ENCODE measurements around the gene NDUFA11. TPM values are rescaled to one million over a fixed set of nuclear protein-coding genes. Genes with fewer than 3 reads are reported as not detected.
A peak's percentile ranks its signal among the peaks of the same experiment; 100 is the strongest.

The NDUFA11 gene
- polyA plus RNA-seq (2013, experiment 1 of 2) = 299 TPM
- polyA plus RNA-seq (2013, experiment 2 of 2) = 304 TPM

- Histone ChIP-seq H3K79me1 (ENCODE audit: low read length) (peaks cover 14% of the 10 kb centered on the region), H3K9ac (ENCODE audit: low read length) (peak within 1 kb of the TSS; percentile 97), H3K36me3 (ENCODE audit: control insufficient read depth, insufficient read depth, low read length) (no peaks in the 10 kb centered on the region), H3K4me2 (ENCODE audit: low read length) (peak within 1 kb of the TSS; percentile 99), H3K4me1 (ENCODE audit: control insufficient read depth, low read depth, low read length) (no peaks in the 10 kb centered on the region), H2BK15ac (replicated peaks; ENCODE audit: low read depth) (no peak within 1 kb of the TSS), H2BK120ac (ENCODE audit: low read depth, low read length) (no peak within 1 kb of the TSS), H4K8ac (ENCODE audit: low read depth, low read length) (no peak within 1 kb of the TSS), H2BK5ac (ENCODE audit: low read length) (peak within 1 kb of the TSS; percentile 96), H4K5ac (ENCODE audit: low read length) (no peak within 1 kb of the TSS), H3K4ac (ENCODE audit: low read depth, low read length) (peak within 1 kb of the TSS; percentile 90), H2AK5ac (ENCODE audit: low read length) (no peak within 1 kb of the TSS), H3K4me3 (ENCODE audit: low read length) (peak within 1 kb of the TSS; percentile 81), H3K27me3 (ENCODE audit: insufficient read depth, low read length, poor library complexity) (no peaks in the 10 kb centered on the region), H3K18ac (ENCODE audit: low read length) (peak within 1 kb of the TSS; percentile 62), H3K27ac (ENCODE audit: low read depth, low read length) (peak within 1 kb of the TSS; percentile 47), H3K79me2 (ENCODE audit: control insufficient read depth, insufficient read depth, low read length) (peaks cover 25% of the 10 kb centered on the region), H3K56ac (ENCODE audit: low read length) (peak within 1 kb of the TSS; percentile 99), H3K23ac (ENCODE audit: low read length) (peak within 1 kb of the TSS; percentile 59)
- DNase-seq = peak; percentile 97
- WGBS (ENCODE audit: extremely low coverage, insufficient coverage, low lambda C conversion rate) = no CpG with 5 or more reads among the region's 57 CpGs
These were observed at the start of gene NDUFA11 for GRCh38 chr19:5903624-5904351. NDUFA11 (minus strand) TSS chr19:5903790; CDS start chr19:5903708, 82 bp downstream.

- Histone ChIP-seq H2BK5ac (ENCODE audit: low read length) (peak overlapping the region; percentile 10), H3K4me3 (ENCODE audit: low read length) (no peak overlapping the region), H3K4me1 (ENCODE audit: control insufficient read depth, low read depth, low read length) (peaks cover 34% of the 10 kb centered on the region), H3K4me2 (ENCODE audit: low read length) (peak overlapping the region; percentile 3), H3K23ac (ENCODE audit: low read length) (no peak overlapping the region), H3K18ac (ENCODE audit: low read length) (no peak overlapping the region), H4K8ac (ENCODE audit: low read depth, low read length) (no peak overlapping the region), H2BK15ac (replicated peaks; ENCODE audit: low read depth) (no peak overlapping the region), H3K4ac (ENCODE audit: low read depth, low read length) (no peak overlapping the region), H3K56ac (ENCODE audit: low read length) (peak overlapping the region; percentile 42), H3K36me3 (ENCODE audit: control insufficient read depth, insufficient read depth, low read length) (no peaks in the 10 kb centered on the region), H2BK120ac (ENCODE audit: low read depth, low read length) (no peak overlapping the region), H3K27me3 (ENCODE audit: insufficient read depth, low read length, poor library complexity) (no peaks in the 10 kb centered on the region), H4K5ac (ENCODE audit: low read length) (peak overlapping the region; percentile 85), H3K9ac (ENCODE audit: low read length) (no peak overlapping the region), H3K27ac (ENCODE audit: low read depth, low read length) (peak overlapping the region; percentile 7), H2AK5ac (ENCODE audit: low read length) (peak overlapping the region; percentile 85), H3K79me1 (ENCODE audit: low read length) (peaks cover 44% of the 10 kb centered on the region), H3K79me2 (ENCODE audit: control insufficient read depth, insufficient read depth, low read length) (peaks cover 73% of the 10 kb centered on the region)
- no CpG with 5 or more reads among the region's 5 CpGs for WGBS (ENCODE audit: extremely low coverage, insufficient coverage, low lambda C conversion rate)
- no peak for DNase-seq
These were observed 49.5 kb upstream of the NDUFA11 start for GRCh38 chr19:5953030-5953589.

GRCh38 chr19:5952193-5953029 is 48.8 kb upstream of the NDUFA11 start:
- Histone ChIP-seq H3K79me1 (ENCODE audit: low read length) (peaks cover 49% of the 10 kb centered on the region), H3K23ac (ENCODE audit: low read length) (no peak overlapping the region), H3K4ac (ENCODE audit: low read depth, low read length) (no peak overlapping the region), H3K79me2 (ENCODE audit: control insufficient read depth, insufficient read depth, low read length) (peaks cover 72% of the 10 kb centered on the region), H3K4me2 (ENCODE audit: low read length) (no peak overlapping the region), H4K8ac (ENCODE audit: low read depth, low read length) (no peak overlapping the region), H2AK5ac (ENCODE audit: low read length) (no peak overlapping the region), H3K4me1 (ENCODE audit: control insufficient read depth, low read depth, low read length) (peaks cover 32% of the 10 kb centered on the region), H3K27ac (ENCODE audit: low read depth, low read length) (no peak overlapping the region), H3K9ac (ENCODE audit: low read length) (no peak overlapping the region), H3K4me3 (ENCODE audit: low read length) (no peak overlapping the region), H2BK120ac (ENCODE audit: low read depth, low read length) (no peak overlapping the region), H3K27me3 (ENCODE audit: insufficient read depth, low read length, poor library complexity) (no peaks in the 10 kb centered on the region), H3K18ac (ENCODE audit: low read length) (no peak overlapping the region), H3K36me3 (ENCODE audit: control insufficient read depth, insufficient read depth, low read length) (no peaks in the 10 kb centered on the region), H2BK15ac (replicated peaks; ENCODE audit: low read depth) (no peak overlapping the region), H2BK5ac (ENCODE audit: low read length) (no peak overlapping the region), H4K5ac (ENCODE audit: low read length) (no peak overlapping the region), H3K56ac (ENCODE audit: low read length) (peak overlapping the region; percentile 38)
- no CpG with 5 or more reads among the region's 18 CpGs for WGBS (ENCODE audit: extremely low coverage, insufficient coverage, low lambda C conversion rate)
- DNase-seq = peak; percentile 44

- peak; percentile 49 for DNase-seq
- Histone ChIP-seq H3K23ac (ENCODE audit: low read length) (no peak overlapping the region), H3K9ac (ENCODE audit: low read length) (peak overlapping the region; percentile 24), H2AK5ac (ENCODE audit: low read length) (no peak overlapping the region), H3K56ac (ENCODE audit: low read length) (peak overlapping the region; percentile 63), H2BK15ac (replicated peaks; ENCODE audit: low read depth) (no peak overlapping the region), H3K79me2 (ENCODE audit: control insufficient read depth, insufficient read depth, low read length) (peaks cover 68% of the 10 kb centered on the region), H4K8ac (ENCODE audit: low read depth, low read length) (no peak overlapping the region), H3K27me3 (ENCODE audit: insufficient read depth, low read length, poor library complexity) (no peaks in the 10 kb centered on the region), H3K4me2 (ENCODE audit: low read length) (no peak overlapping the region), H3K18ac (ENCODE audit: low read length) (no peak overlapping the region), H3K4ac (ENCODE audit: low read depth, low read length) (no peak overlapping the region), H4K5ac (ENCODE audit: low read length) (no peak overlapping the region), H3K4me1 (ENCODE audit: control insufficient read depth, low read depth, low read length) (peaks cover 32% of the 10 kb centered on the region), H3K79me1 (ENCODE audit: low read length) (peaks cover 49% of the 10 kb centered on the region), H2BK120ac (ENCODE audit: low read depth, low read length) (no peak overlapping the region), H3K4me3 (ENCODE audit: low read length) (no peak overlapping the region), H2BK5ac (ENCODE audit: low read length) (no peak overlapping the region), H3K27ac (ENCODE audit: low read depth, low read length) (no peak overlapping the region), H3K36me3 (ENCODE audit: control insufficient read depth, insufficient read depth, low read length) (no peaks in the 10 kb centered on the region)
- no CpG with 5 or more reads among the region's 19 CpGs for WGBS (ENCODE audit: extremely low coverage, insufficient coverage, low lambda C conversion rate)
These were observed 47.8 kb upstream of the NDUFA11 start for GRCh38 chr19:5951338-5951861.

GRCh38 chr19:5950741-5951140 is 47.2 kb upstream of the NDUFA11 start:
- Histone ChIP-seq H2BK5ac (ENCODE audit: low read length) (no peak overlapping the region), H3K79me2 (ENCODE audit: control insufficient read depth, insufficient read depth, low read length) (peaks cover 66% of the 10 kb centered on the region), H3K27me3 (ENCODE audit: insufficient read depth, low read length, poor library complexity) (no peaks in the 10 kb centered on the region), H3K18ac (ENCODE audit: low read length) (no peak overlapping the region), H3K4me2 (ENCODE audit: low read length) (no peak overlapping the region), H3K9ac (ENCODE audit: low read length) (no peak overlapping the region), H2BK120ac (ENCODE audit: low read depth, low read length) (no peak overlapping the region), H4K8ac (ENCODE audit: low read depth, low read length) (no peak overlapping the region), H2AK5ac (ENCODE audit: low read length) (no peak overlapping the region), H3K79me1 (ENCODE audit: low read length) (peaks cover 53% of the 10 kb centered on the region), H3K4me1 (ENCODE audit: control insufficient read depth, low read depth, low read length) (peaks cover 32% of the 10 kb centered on the region), H4K5ac (ENCODE audit: low read length) (no peak overlapping the region), H3K4me3 (ENCODE audit: low read length) (no peak overlapping the region), H3K27ac (ENCODE audit: low read depth, low read length) (no peak overlapping the region), H3K4ac (ENCODE audit: low read depth, low read length) (no peak overlapping the region), H2BK15ac (replicated peaks; ENCODE audit: low read depth) (no peak overlapping the region), H3K56ac (ENCODE audit: low read length) (no peak overlapping the region), H3K36me3 (ENCODE audit: control insufficient read depth, insufficient read depth, low read length) (no peaks in the 10 kb centered on the region), H3K23ac (ENCODE audit: low read length) (no peak overlapping the region)
- no CpG with 5 or more reads among the region's 3 CpGs for WGBS (ENCODE audit: extremely low coverage, insufficient coverage, low lambda C conversion rate)
- no peak for DNase-seq
